NCI-H2171 treated with DMSO at 0.1 percent for 48 hours (cell line): ENCODE results near the gene DHRS9.
"Not testable (repeated sequence)": the region's sequence is repeated elsewhere in the genome, so short reads cannot be mapped to it uniquely, and the experiment has no call there.

Source experiments
- DNase-seq: peaks from one replicate; lab custom pipeline; 2025; lab: John Stamatoyannopoulos, UW

The DHRS9 gene

GRCh38 chr2:169136428-169136827 is 67.1 kb downstream of the DHRS9 start:
- DNase-seq: not testable (repeated sequence)

GRCh38 chr2:169136885-169137534 is 67.6 kb downstream of the DHRS9 start:
- DNase-seq: no peak

DNA sequence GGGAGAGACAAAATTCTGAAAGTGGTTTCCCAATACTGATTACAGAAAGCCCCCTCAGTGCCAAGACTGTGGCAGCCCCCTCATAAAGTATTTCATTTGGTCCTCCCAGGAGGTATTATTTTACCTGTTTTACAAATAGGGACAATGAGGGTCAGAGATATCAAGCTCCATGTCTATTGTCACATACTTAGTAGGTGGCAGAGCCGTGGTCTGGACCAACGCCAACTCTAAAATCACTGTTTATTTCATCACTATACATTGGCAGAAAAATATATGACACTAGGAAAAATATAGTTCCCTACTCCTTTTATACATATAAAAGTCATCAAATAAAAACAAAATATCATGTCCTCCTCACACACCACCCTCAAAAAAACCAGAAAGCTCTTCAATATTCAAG is 68.6 kb downstream of the DHRS9 start:
- no peak for DNase-seq

GRCh38 chr2:169139145-169139544 is 69.8 kb downstream of the DHRS9 start:
- DNase-seq: no peak

DNA sequence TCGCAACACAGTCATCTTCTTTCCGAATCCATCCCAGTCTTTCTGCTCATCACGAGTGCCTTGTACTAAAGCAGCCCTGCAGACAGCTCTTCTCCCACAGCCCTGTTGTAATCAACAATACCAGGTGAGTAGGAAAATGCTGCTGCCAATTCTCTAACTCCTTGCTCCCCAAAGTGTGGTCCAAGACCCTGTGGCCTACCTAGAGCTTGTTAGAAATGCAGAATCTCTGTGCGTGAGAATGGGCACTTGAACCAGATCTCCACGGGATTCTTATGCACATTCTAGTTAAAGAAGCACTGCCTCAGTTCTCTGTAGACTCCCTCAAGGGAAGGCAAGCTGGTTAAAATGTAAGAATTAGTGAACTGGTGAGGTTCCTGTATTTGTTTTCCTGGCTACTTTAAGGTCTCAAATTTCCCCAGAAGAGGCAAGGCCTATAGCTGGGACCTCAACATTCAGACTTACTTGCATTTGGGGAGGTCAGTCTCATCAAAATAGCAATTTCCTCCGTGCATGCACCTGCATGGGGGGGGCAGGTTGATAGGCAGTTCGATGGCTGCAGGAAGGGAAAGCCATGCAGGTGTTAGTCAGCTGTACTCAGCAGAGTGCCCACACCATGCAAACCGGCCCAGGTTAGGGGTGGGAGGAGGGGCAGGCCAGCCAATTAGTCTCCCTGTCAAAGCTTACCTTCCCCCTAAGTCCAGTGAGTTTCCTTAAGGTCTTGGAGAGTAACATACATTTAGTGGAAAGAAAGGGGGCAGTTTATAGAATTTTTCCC is 70.8 kb downstream of the DHRS9 start:
- no peak for DNase-seq

DNA sequence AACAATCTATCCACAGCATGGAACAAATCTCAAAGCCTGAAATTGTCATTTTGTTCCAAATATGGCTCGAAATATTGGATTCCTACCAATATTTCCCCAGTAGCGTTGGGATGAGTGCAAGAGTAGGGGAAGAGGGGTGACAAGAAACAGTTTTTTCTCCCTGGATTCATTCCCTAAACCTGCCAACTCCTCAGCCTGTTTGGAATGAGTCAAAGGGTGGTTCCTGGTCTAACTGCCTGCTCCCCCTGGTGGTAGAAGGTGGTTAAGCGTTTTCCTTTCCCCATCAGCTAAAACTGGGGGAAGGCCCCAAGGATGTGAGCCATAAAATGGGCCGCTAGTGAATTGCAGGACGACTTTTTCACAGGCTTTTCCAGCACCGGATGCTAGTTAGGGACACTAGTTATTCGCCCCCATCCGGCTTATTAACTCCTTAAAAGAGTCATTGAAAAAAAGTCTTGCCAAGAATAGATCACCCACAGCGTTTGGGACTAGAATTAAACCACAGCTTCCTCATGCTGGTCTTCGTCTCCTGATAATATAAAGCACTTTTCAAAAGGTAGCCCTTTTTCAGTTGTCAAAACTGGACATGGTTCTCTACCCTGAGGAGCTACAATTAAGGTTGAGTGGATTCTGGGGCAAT is 72.5 kb downstream of the DHRS9 start:
- DNase-seq: peak; percentile 28

- DNase-seq: no peak
Observed at GRCh38 chr2:169143998-169144397, 74.6 kb downstream of the DHRS9 start.
